Endothelial cell of umbilical vein (primary cell): ENCODE measurements around the gene EFNB1. TPM values are rescaled to one million over a fixed set of nuclear protein-coding genes. Genes with fewer than 3 reads are reported as not detected.

Experiments used
- BruUV-seq: library from RNA; stranded (reverse); fragments of 400-500 nt; replicated peaks from 2 replicates; lab custom pipeline; 2021; lab: Mats Ljungman, UMichigan
- CTCF ChIA-PET: fragments of 300-600, 350-600 bp; sonication (Branson Sonifier 250); formaldehyde crosslinking; loops from one replicate; lab custom pipeline; 2021; ENCODE audit warnings: antibody characterized with exemption, inconsistent platforms; lab: Charles Lee
- POLR2A ChIA-PET: fragments of 300-600, 350-600 bp; sonication (Branson Sonifier 250); formaldehyde crosslinking; loops from one replicate; lab custom pipeline; 2021; ENCODE audit warnings: antibody characterized with exemption, inconsistent platforms; lab: Charles Lee
- DNase-seq: peaks from one replicate; pipeline ENCODE4 v3.0.0-alpha.2; 2011; ENCODE audit warnings: low read depth, low spot score
- FAIRE-seq: peaks from 2 replicates; lab custom pipeline; 2011; peaks lifted over from hg19 to GRCh38; lab: Jason Lieb, UNC
- H2AFZ ChIP-seq: 2 replicates; pipeline ENCODE4 v1.6.0; 2012; ENCODE audit warnings: low read depth, low read length, control low read depth, inconsistent platforms
- H3K27ac ChIP-seq: 2 replicates; pipeline ENCODE4 v1.5.1; 2011; ENCODE audit warnings: low read depth, mild to moderate bottlenecking, control low read depth, low read length, moderate library complexity; ENCODE audit not compliant: insufficient read depth
- H3K27me3 ChIP-seq, 2 experiments: 2 replicates each; pipeline versions ENCODE4 v1.6.0 to v1.6.1; 2011; ENCODE audit warnings: low read length in 2 of 2, mixed read lengths in 1 of 2; ENCODE audit not compliant: control insufficient read depth in 2 of 2, insufficient read depth in 2 of 2
- H3K36me3 ChIP-seq, 2 experiments: 2 replicates in 1 of 2; 3 replicates in 1 of 2; pipeline ENCODE4 v1.5.1; 2011; ENCODE audit warnings: low read length in 2 of 2, mild to moderate bottlenecking in 1 of 2, moderate library complexity in 1 of 2; ENCODE audit not compliant: control insufficient read depth in 2 of 2, insufficient read depth in 2 of 2; ENCODE audit errors: extremely low read depth in 1 of 2
- H3K4me1 ChIP-seq: 3 replicates; pipeline ENCODE4 v1.5.1; 2011; ENCODE audit warnings: mild to moderate bottlenecking, low read length; ENCODE audit not compliant: control insufficient read depth, insufficient read depth; ENCODE audit errors: extremely low read depth
- H3K4me2 ChIP-seq: 2 replicates; pipeline ENCODE4 v1.6.1; 2011; ENCODE audit warnings: low read length, control low read depth, mixed read lengths; ENCODE audit not compliant: insufficient read depth
- H3K4me3 ChIP-seq, 3 experiments: fragments of 200-600 bp in 1 of 3; sonication (generic), shearing (Covaris generic) in 1 of 3; replicated peaks in 1 of 3; 2 replicates each; pipeline ENCODE4 v1.5.1; 2011 to 2016; ENCODE audit warnings: control low read depth in 3 of 3, low read length in 3 of 3, mild to moderate bottlenecking in 2 of 3, inconsistent platforms in 1 of 3, low read depth in 1 of 3, moderate library complexity in 1 of 3; ENCODE audit not compliant: insufficient read depth in 1 of 3
- H3K79me2 ChIP-seq: 2 replicates; pipeline ENCODE4 v1.6.0; 2012; ENCODE audit warnings: low read length, inconsistent platforms; ENCODE audit not compliant: control insufficient read depth, insufficient read depth
- H3K9ac ChIP-seq: replicated peaks from 2 replicates; pipeline ENCODE3; 2011; ENCODE audit warnings: low read length, control low read depth; ENCODE audit not compliant: insufficient read depth; ENCODE audit errors: extremely low read depth
- H3K9me1 ChIP-seq: replicated peaks from 3 replicates; pipeline ENCODE4 v1.6.0; 2011; ENCODE audit warnings: mild to moderate bottlenecking, low read length; ENCODE audit not compliant: control insufficient read depth, insufficient read depth; ENCODE audit errors: extremely low read depth
- H3K9me3 ChIP-seq: replicated peaks from 2 replicates; pipeline ENCODE4 v1.5.1; 2012; ENCODE audit warnings: low read length, inconsistent platforms; ENCODE audit not compliant: control insufficient read depth, insufficient read depth
- H4K20me1 ChIP-seq: replicated peaks from 2 replicates; pipeline ENCODE3; 2011; ENCODE audit warnings: mild to moderate bottlenecking, low read length; ENCODE audit not compliant: control insufficient read depth, insufficient read depth; ENCODE audit errors: extremely low read depth
- EZH2 ChIP-seq: IDR thresholded peaks from 2 replicates; pipeline ENCODE4 v1.6.1; 2012; ENCODE audit warnings: borderline replicate concordance, low read depth, mild to moderate bottlenecking, moderate library complexity, low read length, inconsistent platforms; ENCODE audit not compliant: severe bottlenecking
- FOS ChIP-seq: IDR thresholded peaks from 2 replicates; pipeline ENCODE4 v1.6.1; 2011; ENCODE audit warnings: mild to moderate bottlenecking, low read length, moderate library complexity, borderline replicate concordance; ENCODE audit not compliant: insufficient read depth
- GATA2 ChIP-seq: IDR thresholded peaks from 2 replicates; pipeline ENCODE4 v1.7.0; 2011; ENCODE audit warnings: low read depth, mild to moderate bottlenecking, moderate library complexity, mixed read lengths, low read length; ENCODE audit not compliant: insufficient read length, insufficient read depth
- JUN ChIP-seq: IDR thresholded peaks from 2 replicates; pipeline ENCODE4 v1.6.1; 2011; ENCODE audit warnings: borderline replicate concordance, low read depth; ENCODE audit not compliant: insufficient read length, insufficient read depth
- MYC ChIP-seq: IDR thresholded peaks from one replicate; pipeline ENCODE4 v1.6.1; 2011; ENCODE audit warnings: mild to moderate bottlenecking, low read depth, low read length
- POLR2A ChIP-seq: IDR thresholded peaks from 2 replicates; pipeline ENCODE4 v1.6.1; 2012; ENCODE audit warnings: low read depth, mild to moderate bottlenecking, control low read depth, low read length
- POLR2AphosphoS5 ChIP-seq: IDR thresholded peaks from 2 replicates; pipeline ENCODE4 v1.6.1; 2012; ENCODE audit warnings: low read depth, mild to moderate bottlenecking, control low read depth, low read length, moderate library complexity; ENCODE audit not compliant: insufficient read depth
- dilution Hi-C: fragments of 300-500 bp; cut with MboI; formaldehyde crosslinking; loops from one replicate; pipeline ENCODE4 v1.15.0; 2019; ENCODE audit warnings: low sequenced_read_pairs; ENCODE audit not compliant: extremely low pct_ligation_motif_present
- intact Hi-C: fragments of 100-400 bp; cut with micrococcal nuclease; formaldehyde crosslinking; loops from one replicate; pipeline ENCODE4 v1.10.0; 2022
- polyA plus RNA-seq, 4 experiments: library from polyadenylated mRNA; depleted of rRNA in 3 of 4; stranded (reverse) in 3 of 4; unstranded in 1 of 4; fragments of >200 nt; gene quantifications; 2 replicates each; pipeline versions ENCODE4 v1.2.1 to v1.2.3, GENCODE V29; 2011 to 2012; ENCODE audit warnings: missing spikeins in 1 of 4
- total RNA-seq: library from RNA; stranded (reverse); gene quantifications from 2 replicates; pipeline ENCODE4 v1.2.3, GENCODE V29; 2021
- TF ChIP-seq, protein P1 (sequence below): IDR thresholded peaks from 2 replicates; pipeline ENCODE4 v1.6.1; 2011; ENCODE audit not compliant: insufficient read depth, insufficient read length

Gene EFNB1
- total and polyA plus RNA-seq, 2 donors (not counting 3 experiments of a cell fraction or from before 2014, with no cell fraction given), result 7.8 to 13.3 TPM

DNA sequence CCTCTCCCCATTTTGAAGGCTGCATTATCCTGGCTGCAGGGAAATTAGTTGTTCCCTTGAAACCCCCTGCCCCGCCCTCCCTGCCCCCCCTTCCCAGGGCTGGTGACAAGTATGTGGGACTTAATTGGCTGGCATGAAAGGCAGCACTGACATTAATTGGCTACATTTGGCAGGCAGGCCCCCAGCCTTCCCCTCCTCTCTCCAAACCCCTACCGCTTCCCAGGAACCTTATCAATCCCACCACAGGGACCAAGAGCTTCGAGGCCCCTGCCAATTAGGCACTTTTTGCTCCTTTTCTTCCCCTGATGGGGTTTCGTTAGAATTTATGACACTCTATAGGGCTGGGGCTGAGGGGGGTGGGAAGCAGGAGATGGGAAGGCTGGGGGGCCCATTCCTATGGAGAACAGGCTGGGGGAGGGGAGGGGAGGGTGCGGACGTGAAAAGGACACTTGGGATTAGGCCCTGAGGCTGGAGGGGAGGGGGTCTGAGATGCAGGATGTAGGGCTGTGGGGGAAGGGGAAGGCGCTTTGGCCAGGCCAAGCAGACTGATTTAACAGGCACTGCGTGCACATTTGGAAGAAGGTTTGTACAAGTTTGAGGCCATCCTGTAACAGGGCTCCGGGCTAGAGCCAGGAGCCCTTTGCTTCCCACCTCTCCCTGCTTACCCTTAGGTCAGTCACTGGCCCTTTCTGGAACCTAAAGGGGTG is 52.2 kb downstream of the EFNB1 start:
- dilution Hi-C loops (no loop called here), intact Hi-C loops (no loop called here)
- Histone ChIP-seq H3K9ac (no peak overlapping the region), H3K4me1 (no peaks in the 10 kb centered on the region), H3K79me2 (no peaks in the 10 kb centered on the region), H4K20me1 (no peaks in the 10 kb centered on the region), H3K4me3 (no peak overlapping the region), H3K36me3 (no peaks in the 10 kb centered on the region), H3K27ac (no peak overlapping the region), H3K27me3 (peaks cover 0 to 4% of the 10 kb centered on the region in 2 experiments), H3K9me1 (no peaks in the 10 kb centered on the region), H3K4me2 (no peak overlapping the region), H2AFZ (no peak overlapping the region), H3K9me3 (no peaks in the 10 kb centered on the region)
- TF ChIP-seq GATA2 (no peak), FOS (no peak), MYC (no peak), JUN (no peak), POLR2AphosphoS5 (no peak), POLR2A (no peak), EZH2 (no peak)
- TF ChIP-seq, protein P1, sequence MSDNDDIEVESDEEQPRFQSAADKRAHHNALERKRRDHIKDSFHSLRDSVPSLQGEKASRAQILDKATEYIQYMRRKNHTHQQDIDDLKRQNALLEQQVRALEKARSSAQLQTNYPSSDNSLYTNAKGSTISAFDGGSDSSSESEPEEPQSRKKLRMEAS, result no peak
- DNase-seq, result no peak
- ChIA-PET CTCF (no interaction called here), POLR2A (no interaction called here)
- BruUV-seq, result no TSS peak
- FAIRE-seq, result no peak
